Activated CD4-positive, CD25-positive, alpha-beta regulatory T cell treated with anti-CD3 and anti-CD28 coated beads, Interleukin-2, amount 50 U/mL, for 24 hours (primary cell): ENCODE data around the gene FLNB.
A peak's percentile ranks its signal among the peaks of the same experiment; 100 is the strongest.
"Not testable (repeated sequence)": the region's sequence is repeated elsewhere in the genome, so short reads cannot be mapped to it uniquely, and the experiment has no call there.

ENCODE experiments used
- ATAC-seq, 2 donors: fragments of 150-1000 bp; cut with Tn5 transposase; one replicate each; pipeline ENCODE4 v1.10.0; 2021; ENCODE audit warnings: mild to moderate bottlenecking in 1 of 2, moderate library complexity in 1 of 2

The FLNB gene

DNA sequence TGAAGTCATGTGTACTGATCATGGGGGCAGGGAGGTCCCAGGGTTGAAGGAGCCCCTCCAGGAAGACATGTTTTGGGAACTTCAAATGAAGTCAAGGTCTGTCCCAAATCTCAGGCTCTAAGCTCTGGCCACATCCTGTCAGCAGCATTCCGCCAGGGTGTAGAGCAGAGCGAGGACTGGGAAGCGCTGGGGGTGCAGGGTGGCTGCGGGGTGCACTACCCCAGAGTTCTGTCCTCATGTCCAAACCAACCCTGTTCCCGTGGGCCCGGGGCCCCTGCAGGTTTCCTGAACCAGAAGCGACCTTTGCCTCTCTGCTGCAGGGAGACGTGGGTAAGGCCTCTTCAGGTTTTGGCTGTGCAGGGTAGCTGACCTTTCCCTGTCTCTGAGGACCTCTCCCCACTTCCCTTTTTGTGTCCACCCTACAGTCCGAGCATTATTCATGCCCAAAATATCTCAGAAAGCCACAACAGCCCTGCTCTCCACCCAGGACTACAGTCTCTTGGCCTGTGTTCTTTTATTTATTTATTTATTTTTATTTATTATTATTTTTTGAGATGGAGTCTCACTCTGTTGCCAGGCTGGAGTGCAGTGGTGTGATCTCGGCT, 26.6 kb upstream of the FLNB start:
- ATAC-seq: no peak

DNA sequence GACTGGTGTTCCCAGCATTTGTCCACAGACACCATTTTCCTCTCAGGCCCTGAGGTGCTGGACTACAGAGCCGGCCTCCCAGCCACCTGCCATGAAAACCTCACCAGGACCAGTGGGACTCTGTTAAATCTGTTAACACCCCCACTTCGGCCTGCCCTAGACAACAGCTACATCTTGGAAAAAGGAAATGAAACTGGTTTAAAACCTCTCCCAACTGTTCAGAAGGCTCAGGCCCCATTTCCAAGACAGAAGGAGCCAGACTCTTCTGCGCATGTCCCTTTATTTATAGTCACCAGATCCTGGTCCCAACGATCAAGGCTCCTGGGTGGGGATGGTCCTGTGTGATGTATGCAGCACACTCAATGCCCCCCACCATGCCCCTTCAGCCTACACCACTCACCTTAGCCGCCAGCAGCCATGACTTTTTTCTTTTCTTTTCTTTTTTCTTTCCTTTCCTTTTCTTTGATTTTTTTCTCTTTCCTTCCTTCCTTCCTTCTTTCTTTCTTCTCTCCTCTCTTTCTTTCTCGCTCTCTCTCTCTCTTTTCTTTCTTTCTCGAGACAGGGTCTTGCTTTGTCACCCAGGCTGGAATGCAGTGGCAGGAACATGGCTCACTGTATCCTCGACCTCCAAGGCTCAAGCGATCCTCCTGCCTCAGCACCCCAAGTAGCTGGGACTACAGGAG, 25.5 kb upstream of the FLNB start:
- ATAC-seq: no peak

- peak; percentile 98 to 99 for ATAC-seq
Measured at GRCh38 chr3:57983734-57984518, 24.3 kb upstream of the FLNB start.

DNA sequence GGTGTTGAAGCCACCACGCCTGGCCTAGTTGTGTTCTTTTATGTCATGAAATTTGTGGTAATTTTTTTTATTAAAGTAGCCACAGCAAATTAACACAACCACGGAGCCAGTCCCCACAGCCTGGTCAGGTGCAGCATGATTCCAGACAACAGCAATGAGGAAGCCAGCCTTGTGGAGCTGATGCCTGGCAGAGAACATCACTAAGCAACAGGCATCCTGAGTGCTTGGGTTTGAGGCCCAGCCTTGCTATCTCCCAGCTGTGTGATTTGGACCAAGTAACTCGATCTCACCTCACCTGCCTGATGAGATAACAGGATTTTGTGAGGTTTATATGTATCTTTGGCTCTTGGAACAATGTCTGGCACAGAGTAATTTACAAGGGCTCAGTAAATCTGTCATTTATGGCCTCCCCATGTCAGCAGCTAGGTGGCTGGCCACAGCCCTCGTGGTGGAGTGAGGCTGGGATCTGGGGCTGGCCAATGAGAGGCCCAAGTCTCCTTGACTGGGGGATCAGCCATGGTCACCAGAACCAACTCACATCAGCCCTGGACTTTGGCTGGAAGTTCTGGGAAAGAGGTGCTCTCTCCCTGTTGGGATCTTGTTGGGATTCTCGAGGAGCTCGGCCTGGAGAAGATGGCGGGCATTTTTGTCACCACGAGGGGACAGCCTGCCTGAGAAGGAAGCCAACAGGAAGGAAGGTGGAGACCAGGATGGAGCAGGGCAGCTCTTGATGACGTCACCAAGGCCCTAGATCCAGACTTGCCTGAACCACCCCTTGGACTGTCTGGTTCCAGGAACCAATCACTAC, 22.8 kb upstream of the FLNB start:
- no peak for ATAC-seq

- ATAC-seq: no peak
Measured at GRCh38 chr3:57985984-57986246, 22.3 kb upstream of the FLNB start.

GRCh38 chr3:57986261-57986660, 22.0 kb upstream of the FLNB start:
- ATAC-seq: no peak

DNA sequence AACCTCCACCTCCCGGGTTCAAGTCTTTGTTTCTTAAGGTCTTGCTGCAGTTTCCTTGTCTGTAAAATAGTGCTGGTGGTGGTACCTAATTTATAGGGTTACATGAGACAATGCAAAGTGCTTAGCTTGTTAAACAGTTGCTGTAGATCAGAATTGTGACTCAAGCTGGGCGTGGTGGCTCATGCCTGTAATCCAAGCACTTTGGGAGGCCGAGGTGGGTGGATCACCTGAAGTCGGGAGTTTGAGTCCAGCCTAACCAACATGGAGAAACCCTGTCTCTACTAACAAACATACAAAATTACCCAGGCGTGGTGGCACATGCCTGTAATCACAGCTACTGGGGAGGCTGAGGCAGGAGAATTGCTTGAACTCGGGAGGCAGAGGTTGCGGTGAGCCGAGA, 19.0 kb upstream of the FLNB start:
- not testable (repeated sequence) for ATAC-seq

DNA sequence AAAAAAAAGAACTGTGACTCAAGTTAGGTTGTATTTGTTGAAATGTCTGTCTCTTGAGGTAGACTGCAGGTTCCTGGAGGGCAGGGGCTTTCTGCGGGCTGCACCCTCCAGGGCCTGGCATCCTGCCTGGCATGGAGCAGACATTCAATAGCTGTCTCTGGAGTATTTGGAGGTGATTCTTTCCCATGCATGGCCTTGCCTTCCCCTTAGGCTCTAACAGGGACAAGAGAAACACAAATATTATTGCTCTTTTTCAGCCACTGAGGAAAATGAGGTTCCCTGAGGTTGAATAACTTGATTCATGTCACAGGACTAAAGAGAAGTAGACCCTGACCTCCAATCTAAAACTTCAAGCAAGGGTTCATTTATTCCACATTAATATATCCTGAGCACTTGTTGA, 18.6 kb upstream of the FLNB start:
- ATAC-seq: no peak

GRCh38 chr3:57992452-57993213, 15.6 kb upstream of the FLNB start:
- no peak for ATAC-seq

GRCh38 chr3:57998366-57999283, 9.6 kb upstream of the FLNB start:
- peak; percentile 32 to 62 for ATAC-seq

- ATAC-seq: no peak
Measured at GRCh38 chr3:57999417-58000115, 8.7 kb upstream of the FLNB start.

DNA sequence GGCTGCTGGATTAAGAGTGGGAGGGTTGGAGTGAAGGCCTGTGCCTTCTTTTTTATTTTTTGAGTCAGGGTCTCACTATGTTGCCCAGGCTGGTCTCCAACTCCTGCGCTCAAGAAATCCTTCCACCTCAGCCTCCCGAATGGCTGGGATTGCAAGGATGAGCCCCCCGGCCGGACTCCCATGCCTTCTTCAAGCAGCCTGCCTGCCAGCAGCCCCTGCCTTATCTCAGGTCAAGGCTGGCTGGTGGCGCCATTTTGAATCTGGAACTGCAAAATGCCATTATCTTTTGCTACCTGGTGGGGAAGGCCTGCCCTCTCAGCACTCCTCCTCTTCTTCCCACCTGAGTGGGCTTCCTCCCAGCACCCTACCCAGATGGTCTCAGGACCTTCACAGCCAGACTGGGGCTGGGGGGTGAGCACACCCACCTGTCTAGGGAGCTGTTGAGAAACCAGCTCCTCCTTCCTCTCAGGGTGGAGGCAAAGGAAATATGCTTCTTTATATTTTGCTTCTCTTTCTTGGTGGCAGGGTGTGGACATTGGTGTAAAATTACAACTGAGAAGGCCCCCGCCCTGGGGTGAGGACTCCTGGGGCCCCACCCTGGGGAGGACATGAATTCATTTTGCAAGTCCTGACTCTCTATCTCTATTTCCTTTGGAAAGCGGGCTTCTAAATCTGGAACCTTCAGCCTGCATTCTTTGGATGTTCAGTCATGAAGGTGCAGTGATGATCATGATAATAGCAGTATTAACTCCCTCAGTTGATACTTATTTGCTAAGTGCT, 7.7 kb upstream of the FLNB start:
- ATAC-seq: no peak

- ATAC-seq: no peak
Measured at GRCh38 chr3:58001086-58001467, 7.1 kb upstream of the FLNB start.

GRCh38 chr3:58001979-58002378, 6.2 kb upstream of the FLNB start:
- no peak for ATAC-seq

GRCh38 chr3:58003093-58003492, 5.1 kb upstream of the FLNB start:
- ATAC-seq: no peak

GRCh38 chr3:58004973-58005372, 3.2 kb upstream of the FLNB start:
- no peak for ATAC-seq

GRCh38 chr3:58005669-58006068, 2.6 kb upstream of the FLNB start:
- no peak for ATAC-seq

GRCh38 chr3:58006661-58007060, 1.6 kb upstream of the FLNB start:
- no peak for ATAC-seq

- peak; percentile 15 to 20 for ATAC-seq
Measured at GRCh38 chr3:58009026-58009748, 965 bp downstream of the FLNB start.
